ENCODE data around the gene LIG1. TPM values are rescaled to one million over a fixed set of nuclear protein-coding genes. Genes with fewer than 3 reads are reported as not detected.

Gene LIG1
- total RNA-seq, 3 donors from 2014 or later: 16.0 to 42.7 (median 29.6) TPM

DNA sequence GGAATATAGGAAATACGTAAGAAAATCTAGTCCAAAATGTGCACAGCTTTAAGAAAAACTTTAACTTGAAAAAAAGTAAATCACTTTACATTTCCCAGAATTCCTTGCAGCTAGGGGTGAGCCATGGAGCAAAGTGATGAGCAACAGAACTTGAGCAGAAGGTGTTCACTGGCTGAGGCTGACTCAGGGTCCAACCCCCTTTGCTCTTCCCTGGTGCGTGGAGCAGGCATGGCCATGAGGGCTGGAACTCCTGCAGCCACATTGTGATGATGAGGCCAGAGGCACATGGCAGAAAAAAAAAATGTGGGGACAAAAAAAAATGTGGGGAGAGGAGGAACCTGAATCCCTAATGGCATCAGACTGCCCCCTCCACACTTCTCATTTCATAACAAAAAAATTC lies 49.6 kb downstream of the LIG1 start:
- DNase-seq (no peak), ATAC-seq (no peak)
- no peak overlapping the region for H3K4me3 ChIP-seq
- intact Hi-C loops (cut with DNase I, micrococcal nuclease): no loop called here
- H3K4me1 ChIP-seq (ENCODE audit: low read depth): no peaks in the 10 kb centered on the region
- no peaks in the 10 kb centered on the region for H3K36me3 ChIP-seq (ENCODE audit: low read depth)
- TF ChIP-seq, protein P1, sequence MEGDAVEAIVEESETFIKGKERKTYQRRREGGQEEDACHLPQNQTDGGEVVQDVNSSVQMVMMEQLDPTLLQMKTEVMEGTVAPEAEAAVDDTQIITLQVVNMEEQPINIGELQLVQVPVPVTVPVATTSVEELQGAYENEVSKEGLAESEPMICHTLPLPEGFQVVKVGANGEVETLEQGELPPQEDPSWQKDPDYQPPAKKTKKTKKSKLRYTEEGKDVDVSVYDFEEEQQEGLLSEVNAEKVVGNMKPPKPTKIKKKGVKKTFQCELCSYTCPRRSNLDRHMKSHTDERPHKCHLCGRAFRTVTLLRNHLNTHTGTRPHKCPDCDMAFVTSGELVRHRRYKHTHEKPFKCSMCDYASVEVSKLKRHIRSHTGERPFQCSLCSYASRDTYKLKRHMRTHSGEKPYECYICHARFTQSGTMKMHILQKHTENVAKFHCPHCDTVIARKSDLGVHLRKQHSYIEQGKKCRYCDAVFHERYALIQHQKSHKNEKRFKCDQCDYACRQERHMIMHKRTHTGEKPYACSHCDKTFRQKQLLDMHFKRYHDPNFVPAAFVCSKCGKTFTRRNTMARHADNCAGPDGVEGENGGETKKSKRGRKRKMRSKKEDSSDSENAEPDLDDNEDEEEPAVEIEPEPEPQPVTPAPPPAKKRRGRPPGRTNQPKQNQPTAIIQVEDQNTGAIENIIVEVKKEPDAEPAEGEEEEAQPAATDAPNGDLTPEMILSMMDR (IDR thresholded peaks at IDR 0.05): no peak
- no peaks in the 10 kb centered on the region for H3K9me3 ChIP-seq

DNA sequence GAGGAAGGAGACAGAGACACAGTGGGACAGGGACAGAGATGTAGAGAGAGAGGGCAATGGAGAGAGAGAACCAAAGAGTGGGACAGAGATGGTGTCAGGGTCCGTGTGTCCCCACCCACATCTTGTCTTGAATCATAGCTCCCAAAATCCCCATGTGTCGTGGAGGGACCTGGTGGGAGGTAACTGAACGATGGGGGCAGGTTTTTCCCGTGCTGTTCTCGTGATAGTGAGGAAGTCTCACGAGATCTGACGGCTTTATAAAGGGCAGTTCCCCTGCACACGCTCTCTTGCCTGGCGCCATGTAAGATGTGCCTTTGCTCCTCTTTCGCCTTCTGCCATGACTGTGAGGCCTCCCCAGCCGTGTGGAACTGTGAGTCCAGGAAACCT lies 52.0 kb downstream of the LIG1 start:
- no peaks in the 10 kb centered on the region for H3K36me3 ChIP-seq (ENCODE audit: low read depth)
- no peak overlapping the region for H3K4me3 ChIP-seq
- no peak for ATAC-seq
- TF ChIP-seq, protein P1 (IDR thresholded peaks at IDR 0.05): no peak
- H3K9me3 ChIP-seq: no peaks in the 10 kb centered on the region
- no peak for DNase-seq
- no peaks in the 10 kb centered on the region for H3K4me1 ChIP-seq (ENCODE audit: low read depth)
- intact Hi-C loops (cut with DNase I, micrococcal nuclease): no loop called here

DNA sequence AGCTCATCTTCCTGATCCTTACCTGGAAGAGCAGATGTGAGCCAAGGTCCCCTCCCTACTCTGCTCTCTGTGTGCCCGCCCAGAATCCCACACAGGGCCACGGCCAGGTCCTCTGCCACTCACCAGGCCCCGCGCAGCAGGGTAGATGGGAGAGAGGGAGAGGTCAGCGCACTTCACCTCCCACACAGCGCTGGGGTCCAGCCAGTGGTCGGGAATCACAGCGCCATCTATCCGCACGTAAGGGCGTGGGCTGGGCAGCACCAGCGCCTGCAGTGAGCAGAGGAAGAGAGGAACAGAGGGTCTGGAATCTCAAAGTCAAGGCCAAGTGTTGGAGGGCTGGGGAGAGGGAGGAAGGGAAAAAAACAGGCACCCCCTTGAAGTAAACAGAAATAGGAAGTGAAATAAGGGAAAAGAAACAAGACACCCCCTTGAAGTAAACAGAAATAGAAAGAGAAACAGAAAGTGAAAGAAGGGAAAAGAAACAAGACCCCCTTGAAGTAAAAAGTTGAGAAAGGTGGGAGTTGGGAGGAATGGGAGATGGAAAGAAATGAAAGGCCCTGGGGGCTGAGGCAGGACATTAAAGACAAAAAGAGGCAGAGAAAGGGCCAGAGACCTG lies 52.5 kb downstream of the LIG1 start:
- Histone ChIP-seq H3K4me1 (ENCODE audit: low read depth) (no peaks in the 10 kb centered on the region), H3K9me3 (no peaks in the 10 kb centered on the region), H3K4me3 (no peak overlapping the region), H3K36me3 (ENCODE audit: low read depth) (no peaks in the 10 kb centered on the region)
- intact Hi-C loops (cut with DNase I, micrococcal nuclease): no loop called here
- ATAC-seq (no peak), DNase-seq (no peak)
- TF ChIP-seq, protein P1 (IDR thresholded peaks at IDR 0.05): no peak

DNA sequence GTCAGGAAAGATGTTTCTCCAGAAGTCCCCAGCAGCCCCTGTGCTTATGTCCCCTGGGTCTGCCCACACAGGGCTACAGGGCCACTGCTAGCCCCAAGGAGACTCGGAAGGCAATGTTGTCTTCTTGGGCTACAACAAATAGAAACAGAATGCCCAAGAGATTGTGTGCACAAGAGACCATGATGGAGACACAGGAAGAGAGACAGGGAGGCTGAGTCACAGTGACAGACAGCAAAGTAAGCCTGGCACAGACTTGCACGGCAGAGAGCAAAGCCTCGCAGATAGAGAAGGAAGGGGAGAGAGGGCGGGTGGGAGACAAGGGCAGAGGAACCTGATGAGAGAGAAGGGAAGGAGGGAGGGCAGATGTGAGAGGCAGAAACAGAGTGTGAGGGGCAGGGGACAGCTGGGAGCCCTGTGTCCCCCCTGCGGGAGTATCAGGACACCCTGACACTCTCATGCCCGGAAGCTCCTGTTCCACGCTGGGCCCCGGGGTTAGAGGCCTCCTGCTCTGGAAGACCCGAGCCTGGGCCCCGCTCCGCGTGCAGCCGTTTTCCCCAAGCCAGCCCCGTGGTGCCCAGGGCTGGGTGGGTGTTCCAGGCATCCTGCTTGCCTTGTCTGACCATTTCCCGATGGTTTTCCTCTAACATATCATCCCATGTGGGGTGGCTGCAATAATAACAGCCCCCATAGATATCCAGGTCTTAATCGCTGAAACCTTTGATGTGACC lies 56.8 kb downstream of the LIG1 start:
- Histone ChIP-seq H3K9me3 (no peaks in the 10 kb centered on the region), H3K4me1 (ENCODE audit: low read depth) (peaks cover 12% of the 10 kb centered on the region), H3K4me3 (no peak overlapping the region), H3K36me3 (ENCODE audit: low read depth) (no peaks in the 10 kb centered on the region)
- ATAC-seq (no peak), DNase-seq (no peak)
- intact Hi-C loops (cut with DNase I, micrococcal nuclease): no loop called here
- TF ChIP-seq, protein P1 (IDR thresholded peaks at IDR 0.05): no peak

DNA sequence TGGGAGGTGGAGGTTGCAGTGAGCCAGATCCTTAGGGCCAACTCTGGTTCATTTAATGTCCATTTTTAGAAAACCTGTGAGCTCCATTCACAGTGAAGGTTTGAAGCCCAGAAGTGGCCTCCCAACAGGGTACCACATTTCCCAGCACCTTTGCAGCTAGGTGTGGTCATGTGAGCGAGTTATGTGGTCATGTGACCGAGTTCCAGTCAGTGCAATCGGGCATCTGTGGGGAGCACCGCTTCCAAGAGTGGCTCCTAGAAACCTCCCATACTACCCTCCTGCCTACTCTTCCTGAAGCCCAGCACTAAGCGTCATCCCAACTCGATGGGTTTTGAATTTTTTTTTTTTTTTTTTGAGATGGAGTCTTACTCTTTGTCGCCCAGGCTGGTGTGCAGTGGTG lies 58.9 kb downstream of the LIG1 start:
- Histone ChIP-seq H3K4me1 (ENCODE audit: low read depth) (peaks cover 12% of the 10 kb centered on the region), H3K9me3 (no peaks in the 10 kb centered on the region), H3K4me3 (no peak overlapping the region), H3K36me3 (ENCODE audit: low read depth) (no peaks in the 10 kb centered on the region)
- intact Hi-C loops (cut with DNase I, micrococcal nuclease): no loop called here
- TF ChIP-seq, protein P1 (IDR thresholded peaks at IDR 0.05): no peak
- ATAC-seq: no peak
- DNase-seq: no peak

Measured in mucosa of descending colon (tissue), 3 donors.